ENCODE data around the gene NAPB. TPM values are rescaled to one million over a fixed set of nuclear protein-coding genes. Genes with fewer than 3 reads are reported as not detected.

The NAPB gene
- total RNA-seq, 2 donors from 2014 or later = 9.9 to 12.7 TPM

DNA sequence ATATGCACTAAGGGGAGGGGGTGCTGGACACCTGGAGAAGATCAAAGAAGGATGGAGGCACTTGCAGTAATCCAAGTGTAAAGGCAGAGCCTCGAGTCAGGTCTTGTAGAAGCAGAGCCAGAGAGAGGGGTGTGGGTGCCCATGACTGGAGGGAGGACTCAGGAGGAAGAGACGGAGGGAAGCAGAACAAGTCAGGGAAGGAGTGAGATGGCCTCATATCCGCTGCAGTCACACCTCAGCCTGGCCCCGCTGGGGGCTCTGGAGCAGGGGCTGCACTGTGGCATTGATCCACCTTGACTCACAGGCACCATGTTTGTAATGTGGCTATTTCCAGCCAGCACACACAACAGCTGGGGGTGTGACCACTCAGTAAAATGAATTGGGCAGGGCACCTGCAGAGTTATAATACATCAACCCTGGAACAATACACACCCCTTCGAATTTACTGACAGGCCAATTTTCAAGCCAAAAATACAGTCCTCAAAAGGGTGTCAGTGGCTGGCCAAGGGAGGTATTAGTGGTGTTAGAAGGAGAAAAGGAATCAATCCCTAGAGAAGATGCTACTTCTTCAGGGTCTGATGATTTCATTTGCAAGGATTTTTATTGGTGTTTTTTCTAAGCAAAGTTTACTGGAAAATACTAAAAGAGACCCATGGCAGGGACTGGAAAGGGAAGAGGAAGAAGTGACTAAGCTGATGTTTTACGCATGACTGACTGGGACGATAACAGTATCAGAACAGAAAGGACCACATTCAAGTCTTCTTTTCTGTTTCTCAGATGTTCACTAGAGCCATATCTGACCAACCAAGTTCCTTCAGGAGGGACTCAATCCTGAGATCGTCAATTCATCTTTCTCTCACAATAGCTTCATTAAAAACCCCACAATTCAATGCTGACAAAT lies 89.6 kb downstream of the NAPB start:
- no peak overlapping the region for H3K4me3 ChIP-seq
- DNase-seq (no peak), ATAC-seq (no peak)
- intact Hi-C loops (cut with DNase I) = no loop called here
- WGBS, 2 donors = 61 to 62% methylated on average over 8 of the region's 8 CpGs
- no peaks in the 10 kb centered on the region for H3K36me3 ChIP-seq (replicated peaks in 1 of 2; ENCODE audit: insufficient read depth in 1 of 2, low read depth in 2 of 2)
- no peak for TF ChIP-seq POLR2A (IDR thresholded peaks at IDR 0.05)
- TF ChIP-seq, protein P1, sequence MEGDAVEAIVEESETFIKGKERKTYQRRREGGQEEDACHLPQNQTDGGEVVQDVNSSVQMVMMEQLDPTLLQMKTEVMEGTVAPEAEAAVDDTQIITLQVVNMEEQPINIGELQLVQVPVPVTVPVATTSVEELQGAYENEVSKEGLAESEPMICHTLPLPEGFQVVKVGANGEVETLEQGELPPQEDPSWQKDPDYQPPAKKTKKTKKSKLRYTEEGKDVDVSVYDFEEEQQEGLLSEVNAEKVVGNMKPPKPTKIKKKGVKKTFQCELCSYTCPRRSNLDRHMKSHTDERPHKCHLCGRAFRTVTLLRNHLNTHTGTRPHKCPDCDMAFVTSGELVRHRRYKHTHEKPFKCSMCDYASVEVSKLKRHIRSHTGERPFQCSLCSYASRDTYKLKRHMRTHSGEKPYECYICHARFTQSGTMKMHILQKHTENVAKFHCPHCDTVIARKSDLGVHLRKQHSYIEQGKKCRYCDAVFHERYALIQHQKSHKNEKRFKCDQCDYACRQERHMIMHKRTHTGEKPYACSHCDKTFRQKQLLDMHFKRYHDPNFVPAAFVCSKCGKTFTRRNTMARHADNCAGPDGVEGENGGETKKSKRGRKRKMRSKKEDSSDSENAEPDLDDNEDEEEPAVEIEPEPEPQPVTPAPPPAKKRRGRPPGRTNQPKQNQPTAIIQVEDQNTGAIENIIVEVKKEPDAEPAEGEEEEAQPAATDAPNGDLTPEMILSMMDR (IDR thresholded peaks at IDR 0.05) = no peak
- no peaks in the 10 kb centered on the region for H3K27me3 ChIP-seq
- H3K27ac ChIP-seq = no peak overlapping the region
- no peaks in the 10 kb centered on the region for H3K9me3 ChIP-seq
- H3K4me1 ChIP-seq = no peaks in the 10 kb centered on the region

DNA sequence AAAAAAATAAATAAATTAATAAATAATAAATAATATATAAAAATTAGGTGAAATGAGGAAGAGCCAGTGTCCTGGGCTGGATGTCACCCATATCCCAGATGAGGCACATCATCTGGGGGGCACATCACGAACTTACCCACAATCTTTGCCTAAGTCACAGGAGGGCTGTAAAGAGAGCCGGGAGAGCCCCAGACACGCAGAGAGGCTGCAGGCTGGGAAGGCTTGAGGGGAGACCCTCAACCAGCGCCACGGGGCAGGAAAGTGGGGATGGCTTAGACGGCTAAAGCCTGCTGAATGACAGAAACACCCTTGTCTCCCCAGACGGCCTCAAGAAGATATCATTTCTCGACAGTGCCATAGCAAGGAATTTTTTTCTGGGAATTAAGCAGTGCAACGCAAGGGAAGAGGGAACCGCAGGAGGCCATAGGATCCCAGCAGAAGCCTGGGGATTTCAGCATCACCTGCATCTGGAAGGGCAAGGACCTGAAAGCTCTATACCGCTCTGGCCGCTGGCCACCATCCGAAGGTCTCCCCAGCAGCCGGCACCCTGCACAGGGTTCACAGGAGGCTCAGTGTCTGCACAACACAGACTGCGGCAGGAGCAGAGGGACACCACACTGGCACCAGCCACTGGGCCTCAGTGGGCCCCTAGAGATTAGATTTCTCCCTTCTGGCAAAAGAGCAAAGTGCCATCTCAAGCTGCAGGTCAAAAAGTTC lies 93.5 kb downstream of the NAPB start:
- Histone ChIP-seq H3K4me3 (no peak overlapping the region), H3K27me3 (no peaks in the 10 kb centered on the region), H3K27ac (no peak overlapping the region), H3K9me3 (no peaks in the 10 kb centered on the region), H3K4me1 (no peaks in the 10 kb centered on the region), H3K36me3 (replicated peaks in 1 of 2; ENCODE audit: insufficient read depth in 1 of 2, low read depth in 2 of 2) (no peaks in the 10 kb centered on the region)
- WGBS, 2 donors = 78 to 85% methylated on average over 14 to 15 of the region's 15 CpGs
- TF ChIP-seq, protein P1 (IDR thresholded peaks at IDR 0.05) = no peak
- no peak for TF ChIP-seq POLR2A (IDR thresholded peaks at IDR 0.05)
- ATAC-seq (no peak), DNase-seq (no peak)
- intact Hi-C loops (cut with DNase I) = no loop called here

DNA sequence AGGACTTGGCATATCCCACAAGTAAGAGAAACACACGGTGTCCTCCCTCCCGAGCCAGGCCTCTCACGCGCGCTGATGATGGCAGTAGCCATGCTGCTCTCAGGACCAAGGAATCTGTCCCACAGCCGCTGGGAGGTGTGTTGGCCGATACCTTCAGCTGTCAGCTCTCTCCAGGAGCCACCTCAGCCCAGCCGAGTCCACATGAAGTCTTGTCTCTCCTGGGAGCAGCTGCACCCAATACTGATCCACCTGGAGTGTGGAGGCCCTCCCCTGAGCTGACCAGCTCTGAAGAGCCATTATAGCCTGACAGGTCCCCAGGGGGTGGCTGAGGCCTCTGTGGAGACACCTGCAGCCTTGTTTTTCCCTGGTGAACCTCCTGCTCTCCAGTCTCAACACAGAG lies 94.5 kb downstream of the NAPB start:
- intact Hi-C loops (cut with DNase I) = no loop called here
- H3K4me3 ChIP-seq = no peak overlapping the region

DNA sequence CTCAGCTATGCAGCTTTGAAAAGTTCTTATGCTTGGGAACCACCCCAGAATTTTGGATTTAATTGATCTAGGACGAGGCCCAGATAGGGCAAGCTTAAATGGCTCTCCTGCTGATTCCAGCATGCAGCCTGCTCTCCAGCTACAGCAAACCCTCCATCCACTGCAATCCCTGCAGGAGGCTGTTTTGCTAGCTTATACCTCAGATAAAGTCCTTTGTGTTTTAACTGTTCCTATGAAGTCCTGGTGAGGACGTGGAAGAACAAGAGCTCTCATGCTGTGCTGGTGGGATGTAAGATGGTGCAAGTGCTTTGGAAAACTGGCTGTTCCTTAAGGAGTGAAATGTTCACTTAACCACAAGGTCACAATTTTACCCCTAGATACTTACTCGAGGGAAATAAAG lies 96.2 kb downstream of the NAPB start:
- DNase-seq (no peak), ATAC-seq (no peak)
- intact Hi-C loops (cut with DNase I) = no loop called here
- Histone ChIP-seq H3K36me3 (replicated peaks in 1 of 2; ENCODE audit: insufficient read depth in 1 of 2, low read depth in 2 of 2) (no peaks in the 10 kb centered on the region), H3K27me3 (no peaks in the 10 kb centered on the region), H3K4me1 (no peaks in the 10 kb centered on the region), H3K9me3 (no peaks in the 10 kb centered on the region), H3K27ac (no peak overlapping the region), H3K4me3 (no peak overlapping the region)
- TF ChIP-seq, protein P1 (IDR thresholded peaks at IDR 0.05) = no peak
- TF ChIP-seq POLR2A (IDR thresholded peaks at IDR 0.05) = no peak
- 42 to 50% methylated on average over 3 of the region's 3 CpGs for WGBS, 2 donors

More for the DNA sequence above, 94.5 kb downstream of the NAPB start:
- H3K36me3 ChIP-seq (replicated peaks in 1 of 2; ENCODE audit: insufficient read depth in 1 of 2, low read depth in 2 of 2) = no peaks in the 10 kb centered on the region
- no peak overlapping the region for H3K27ac ChIP-seq
- no peaks in the 10 kb centered on the region for H3K9me3 ChIP-seq
- 65 to 75% methylated on average over 2 to 8 of the region's 8 CpGs for WGBS, 2 donors
- DNase-seq (no peak), ATAC-seq (no peak)
- TF ChIP-seq, protein P1 (IDR thresholded peaks at IDR 0.05) = no peak
- TF ChIP-seq POLR2A (IDR thresholded peaks at IDR 0.05) = no peak
- no peaks in the 10 kb centered on the region for H3K27me3 ChIP-seq
- H3K4me1 ChIP-seq = no peaks in the 10 kb centered on the region

Small RNAs within 50 kb of the gene (small RNA-seq; reads per million reads assigned to genes)
- gene RF00019 (not detected), gene RNA5SP479 (not detected)

Other genes starting within 250 kb of the NAPB start
- gene NXT1, start 70.7 kb downstream of the NAPB start, total RNA-seq = 10 to 100 TPM in 1 of 2 donors, 1 to 10 TPM in 1; 6.5 to 16.2 TPM
- 1 to 10 TPM; 1.6 to 6.2 TPM for gene GZF1, start 59.3 kb downstream of the NAPB start, total RNA-seq
- gene CSTL1, start 18.2 kb upstream of the NAPB start, total RNA-seq = not detected
- gene CST11, start 31.4 kb upstream of the NAPB start, total RNA-seq = not detected
- gene CST8, start 69.6 kb upstream of the NAPB start, total RNA-seq = not detected
- not detected for gene CST9L, start 147.0 kb upstream of the NAPB start, total RNA-seq
- 1 to 10 TPM in 1 of 2 donors, not detected in 1; 3.6 TPM for gene CST9, start 184.4 kb upstream of the NAPB start, total RNA-seq
- gene CST3, start 216.5 kb upstream of the NAPB start, total RNA-seq = 100 to 1,000 TPM; 491 to 654 TPM